ENCODE data around the gene CDK6.

Gene CDK6

DNA sequence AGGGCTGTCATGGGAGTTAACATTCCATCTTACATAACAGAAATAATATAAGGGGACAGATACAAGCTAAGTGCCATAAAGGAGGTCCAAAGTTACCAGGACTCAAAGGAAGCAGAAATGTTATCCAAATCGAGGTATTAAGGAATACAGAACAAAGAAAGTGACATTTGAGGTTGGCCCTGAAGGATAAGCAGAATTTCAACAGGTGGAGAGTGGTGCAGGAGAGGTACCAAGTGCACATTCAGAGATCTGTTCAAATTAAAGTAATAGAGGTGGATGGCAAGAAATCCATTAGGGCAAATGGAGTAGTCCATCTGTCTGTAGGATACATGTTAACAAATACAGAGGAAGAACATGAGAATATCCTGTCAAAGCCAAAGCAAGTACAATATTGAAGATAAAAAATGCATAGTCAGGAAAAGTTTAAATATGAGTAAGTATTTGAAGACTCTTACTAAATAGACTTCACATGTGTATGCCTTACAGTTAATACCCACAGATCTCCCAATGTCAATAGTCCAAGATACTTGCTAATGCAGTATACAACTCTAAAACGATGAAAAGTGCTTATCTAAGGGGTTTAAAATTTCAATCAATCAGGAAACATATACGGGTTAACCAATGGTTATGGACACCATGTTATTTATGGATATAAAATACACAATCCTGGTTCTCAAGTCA is 10.0 kb downstream of the CDK6 start:
- no peak for DNase-seq

DNA sequence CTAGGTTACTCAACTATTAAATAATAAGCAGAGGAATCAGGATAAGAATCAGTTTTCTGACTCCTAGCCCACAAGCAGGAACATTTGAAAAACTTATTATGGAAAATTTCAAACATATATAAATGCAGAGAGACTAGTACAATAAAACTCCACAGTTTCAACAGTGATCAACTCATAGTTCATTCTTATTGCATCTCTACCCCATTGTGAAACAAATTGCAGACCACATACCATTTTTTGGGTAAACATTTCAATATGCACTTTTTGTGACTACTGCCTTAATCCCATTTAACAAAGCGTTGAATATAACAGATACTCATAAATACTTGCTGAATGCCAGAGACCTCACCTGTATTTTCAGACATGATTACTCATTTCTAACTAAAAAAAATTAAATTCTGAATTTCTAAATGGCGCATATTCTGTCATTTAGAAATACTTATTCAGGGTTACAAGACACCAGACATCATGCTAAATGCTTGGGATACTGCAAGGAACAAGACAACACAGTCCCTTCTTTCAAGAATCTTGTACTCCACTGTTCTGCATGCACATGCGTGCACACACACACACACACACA is 11.4 kb downstream of the CDK6 start:
- no peak for DNase-seq

DNA sequence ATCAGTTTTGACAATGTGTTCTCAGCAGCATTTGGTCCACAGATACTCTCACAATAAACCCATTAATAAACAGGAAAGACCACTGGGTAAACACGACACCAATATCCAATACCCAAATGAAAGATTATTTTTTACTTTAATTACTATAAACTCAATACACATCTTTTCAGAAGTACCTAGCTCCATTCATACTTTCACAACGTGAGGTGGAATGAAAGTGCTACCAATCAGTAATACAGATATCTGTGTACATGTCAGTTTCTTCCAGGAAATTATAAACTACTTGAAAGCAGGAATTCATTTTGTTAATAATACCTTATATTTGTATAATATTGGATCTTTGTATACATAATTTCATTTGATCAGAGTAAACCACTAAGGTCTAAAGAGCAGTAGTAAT is 11.9 kb downstream of the CDK6 start:
- no peak for DNase-seq

DNA sequence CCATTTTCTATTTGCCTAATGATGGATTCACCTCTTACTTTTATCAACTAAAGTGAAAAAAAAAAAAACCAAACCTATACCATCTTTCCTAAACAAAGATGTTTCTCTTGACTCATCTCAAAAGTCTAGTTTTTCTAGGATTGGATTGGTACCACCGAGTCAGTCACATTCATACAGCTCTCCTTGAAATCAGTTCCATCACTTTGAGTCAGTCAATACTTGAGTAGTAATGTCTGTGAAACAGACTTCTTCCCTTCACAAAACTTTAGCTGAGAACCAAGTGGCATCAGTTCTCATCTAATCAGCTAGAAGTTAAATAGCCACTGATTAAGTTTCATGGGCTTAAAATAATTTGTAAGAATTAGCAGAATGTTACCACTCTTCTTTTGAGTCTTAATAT is 13.3 kb downstream of the CDK6 start:
- DNase-seq = no peak

DNA sequence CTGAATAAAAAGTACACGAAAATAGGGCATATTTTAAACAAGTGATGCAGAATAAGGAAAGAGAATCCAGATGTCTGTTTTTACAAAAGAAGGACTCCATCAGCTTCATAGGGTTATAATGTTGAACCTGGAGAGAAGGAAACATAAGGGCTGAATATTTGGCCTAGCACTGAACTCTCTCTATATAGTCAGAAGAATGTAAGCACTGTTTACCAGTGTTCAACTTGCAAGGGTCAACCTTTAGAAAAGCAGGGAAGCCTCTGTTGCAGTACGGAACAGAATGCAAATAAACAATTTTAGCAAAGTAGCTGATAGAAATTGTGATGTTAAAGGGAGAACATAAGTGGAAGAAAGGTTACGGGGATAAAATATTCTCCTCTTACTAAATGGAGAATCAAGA is 16.2 kb downstream of the CDK6 start:
- no peak for DNase-seq

DNA sequence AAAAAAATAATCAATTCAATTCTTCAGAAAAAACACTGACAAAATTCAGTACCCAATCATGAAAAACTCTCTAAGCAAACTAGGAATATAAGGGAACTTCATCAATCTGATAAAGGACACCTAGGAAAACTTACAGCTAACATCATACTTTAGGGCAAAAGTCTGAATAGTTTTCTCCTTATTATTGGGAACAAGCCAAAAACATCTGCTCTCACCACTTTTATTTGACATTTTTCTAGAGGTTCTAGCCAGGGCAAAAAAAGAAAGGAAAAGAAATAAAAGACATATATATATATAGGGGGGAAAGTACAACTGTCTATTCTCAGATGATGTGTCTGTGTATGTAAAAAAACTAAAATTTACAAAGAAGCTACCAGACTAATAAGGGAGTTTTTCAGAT is 19.0 kb downstream of the CDK6 start:
- no peak for DNase-seq

DNA sequence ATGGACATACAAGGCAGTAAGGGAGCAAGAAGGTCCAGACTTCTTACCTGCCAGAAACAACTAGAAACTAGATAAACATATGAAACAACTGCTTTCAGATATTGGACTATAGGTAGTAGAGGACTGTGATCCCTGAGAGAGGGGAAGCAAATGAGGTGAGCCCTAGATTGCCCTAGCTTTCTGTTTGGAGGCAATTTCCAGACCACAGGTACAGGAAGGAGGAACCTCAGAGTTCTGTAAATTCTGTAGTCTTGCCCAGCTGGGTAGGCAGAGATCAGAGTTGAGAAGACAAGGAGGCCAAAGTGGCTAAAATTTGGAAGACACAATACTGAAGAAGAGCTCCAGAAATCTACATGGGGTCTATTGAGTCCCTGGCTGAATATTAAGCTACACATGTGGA is 21.0 kb downstream of the CDK6 start:
- no peak for DNase-seq

DNA sequence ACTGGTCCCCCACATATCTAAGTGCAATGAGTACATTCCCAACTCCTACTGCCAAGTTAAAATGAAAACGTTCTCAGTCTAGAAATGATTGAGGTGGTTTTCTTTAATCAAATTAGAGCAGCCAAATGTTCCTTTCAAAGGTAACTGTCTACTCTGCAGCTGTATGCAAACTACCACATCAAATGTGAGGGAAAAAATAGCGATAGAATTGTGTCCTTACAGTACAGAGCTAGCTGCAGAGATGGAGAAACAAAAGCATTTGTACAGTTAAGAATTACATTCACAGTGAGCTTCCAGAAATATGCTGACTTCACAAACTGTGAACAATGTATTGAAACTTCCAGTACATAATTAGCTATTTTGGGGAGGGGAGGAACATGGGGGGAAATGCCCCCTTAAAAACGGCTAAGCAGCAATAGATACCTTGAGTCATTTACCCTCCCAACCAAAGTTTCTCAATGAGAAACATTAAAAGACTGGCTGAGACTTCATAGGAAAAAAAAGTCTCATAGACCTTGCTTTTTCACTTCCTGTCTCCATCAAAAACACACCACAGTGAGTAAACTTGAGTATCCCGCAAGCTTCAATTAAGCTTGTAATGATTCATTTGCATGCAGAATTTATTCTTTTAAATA is 22.9 kb downstream of the CDK6 start:
- DNase-seq = peak in 1 of 4 experiments; percentile 28

DNA sequence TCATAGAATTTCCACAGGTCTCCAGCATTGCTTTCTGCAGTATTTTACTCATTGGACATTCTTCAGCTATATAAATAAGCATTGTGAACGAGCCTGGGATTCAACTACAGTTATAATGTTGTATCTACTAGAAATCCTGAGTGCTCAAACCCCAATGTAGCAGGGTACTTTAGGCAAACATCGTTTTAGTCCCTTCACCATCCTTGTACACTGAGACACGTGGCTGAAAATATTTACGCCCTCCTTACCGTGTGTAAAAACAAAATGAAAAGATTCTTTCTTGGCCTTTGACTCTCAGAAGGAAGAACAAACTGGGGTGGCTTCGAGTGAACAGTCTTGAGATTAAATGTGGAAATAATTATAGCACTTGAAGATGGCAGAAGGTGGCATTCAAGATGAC is 25.2 kb downstream of the CDK6 start:
- no peak for DNase-seq

DNA sequence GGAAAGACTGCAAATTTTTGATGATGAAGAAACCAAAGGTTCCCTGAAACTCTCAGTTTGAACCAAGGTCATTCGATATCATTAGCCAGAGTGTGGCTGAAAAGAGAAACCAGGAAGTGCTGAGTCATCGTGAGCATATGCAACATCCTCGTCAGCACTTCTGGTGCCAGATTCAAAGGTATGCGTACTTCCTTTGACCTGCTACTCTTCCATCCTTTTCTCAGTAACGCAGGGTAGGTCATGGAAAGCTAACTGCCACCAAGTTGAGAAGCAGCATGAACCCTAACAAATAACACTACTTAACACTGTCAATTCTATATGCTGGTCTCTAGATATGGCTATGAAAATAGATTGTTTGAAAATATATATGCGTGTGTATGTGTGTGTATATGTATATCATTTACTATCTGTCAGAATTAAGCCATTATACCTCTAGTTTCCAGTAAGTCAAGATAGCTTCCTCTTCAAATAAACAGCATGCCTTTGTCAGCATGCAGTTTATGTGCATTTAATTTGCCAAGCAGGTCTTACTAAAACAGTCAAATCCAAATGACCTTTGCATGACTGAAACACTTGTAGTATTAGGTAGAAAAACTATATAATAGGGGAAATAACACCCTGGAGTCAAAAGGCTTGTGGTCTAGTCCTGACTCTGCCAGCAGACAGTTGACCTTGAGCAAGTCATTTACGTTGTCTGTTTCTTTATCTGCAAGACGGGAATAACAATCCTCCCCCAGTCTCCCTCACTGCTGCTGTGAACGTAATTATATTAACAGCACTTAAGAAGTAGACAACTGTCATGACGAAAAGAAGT is 26.4 kb downstream of the CDK6 start:
- DNase-seq = peak; percentile 59 to 82 (median 75)

DNA sequence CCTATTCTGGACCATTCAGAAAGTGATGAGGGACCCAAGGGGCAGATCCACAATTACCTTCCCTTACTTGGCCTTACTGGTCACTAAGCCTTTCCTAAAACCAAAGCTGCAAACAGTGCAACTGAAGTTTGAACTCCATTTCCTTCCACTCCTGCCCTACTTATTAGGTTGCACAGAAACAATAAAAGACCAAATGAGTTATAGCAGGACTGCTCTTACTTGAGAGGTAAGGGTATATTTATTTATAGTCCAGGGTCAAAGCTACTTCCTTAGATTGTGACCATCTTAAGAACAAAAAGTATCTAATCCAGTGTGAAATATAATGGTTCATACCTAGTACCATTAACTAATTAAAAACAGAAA is 27.0 kb downstream of the CDK6 start:
- DNase-seq = no peak

DNA sequence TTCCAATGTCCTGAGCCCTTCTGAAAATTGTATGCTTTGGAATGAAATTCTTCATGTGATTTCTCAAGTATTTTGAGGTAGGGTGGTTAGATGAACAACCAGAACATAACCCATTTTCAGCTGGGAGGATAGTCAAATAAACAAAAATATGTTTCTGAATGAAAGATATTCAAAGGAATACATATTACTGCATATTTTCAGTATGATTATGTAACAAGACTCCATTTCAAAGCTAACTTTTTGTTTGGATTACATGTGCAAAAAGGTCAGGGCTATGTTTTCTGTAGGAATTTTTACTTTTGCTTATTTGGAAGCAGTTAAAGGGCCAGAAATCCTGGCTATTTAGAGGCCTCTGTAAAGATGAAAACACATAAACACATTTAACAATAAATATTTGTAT is 27.7 kb downstream of the CDK6 start:
- no peak for DNase-seq

DNA sequence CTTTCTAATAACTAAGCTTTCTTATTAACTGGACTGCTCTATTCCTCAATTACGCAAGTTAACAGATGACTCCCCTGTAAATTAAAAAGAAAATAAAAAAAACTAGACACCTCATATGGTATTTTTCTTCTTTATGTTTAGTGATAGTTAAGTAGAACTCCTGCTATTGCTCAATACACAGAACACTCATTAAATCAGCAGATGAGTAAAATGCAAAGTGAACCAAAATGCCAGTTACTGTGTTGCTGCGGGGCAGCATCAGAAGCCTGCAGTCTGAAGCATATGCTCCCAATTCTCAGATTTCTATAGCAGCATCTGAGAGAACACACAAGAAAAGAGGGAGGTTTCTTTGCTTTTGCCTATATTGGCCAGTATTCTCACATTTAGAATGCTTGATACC is 28.4 kb downstream of the CDK6 start:
- no peak for DNase-seq

DNA sequence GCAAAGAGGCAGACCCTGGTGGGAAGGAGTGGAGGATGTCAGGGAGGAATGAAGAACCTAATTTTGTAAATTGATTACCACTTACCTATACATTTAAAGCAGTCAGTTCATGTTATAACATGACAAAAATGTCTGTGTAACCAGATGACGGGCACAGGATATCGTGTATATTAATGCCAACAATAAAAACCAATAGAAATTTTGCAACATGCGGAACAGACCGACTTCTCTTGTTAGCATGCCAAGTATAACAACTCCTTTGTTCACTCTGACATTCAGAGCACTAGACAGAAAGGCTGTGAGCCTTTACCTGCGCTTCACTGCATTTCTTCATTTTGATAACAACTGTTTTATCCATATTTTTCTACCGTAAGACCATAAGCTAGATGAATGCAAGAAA is 29.9 kb downstream of the CDK6 start:
- DNase-seq = no peak

DNA sequence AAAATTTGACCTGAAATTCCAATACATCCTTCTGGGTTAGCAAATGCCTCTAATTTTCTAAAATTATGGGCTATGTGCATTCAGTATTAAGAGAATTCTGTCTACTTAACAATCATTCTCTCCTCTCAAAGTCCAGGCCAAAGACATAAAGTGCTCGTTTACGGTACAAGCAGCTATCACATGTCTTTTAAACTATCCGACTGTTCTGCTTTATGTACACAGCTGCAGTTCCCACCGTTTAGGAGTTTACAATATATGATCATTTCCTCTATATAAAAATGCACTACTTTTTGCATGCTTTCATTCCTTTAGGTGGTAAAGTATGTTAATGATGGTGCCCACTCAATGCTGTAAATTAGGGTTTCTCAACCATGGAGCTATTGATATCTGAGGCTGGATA is 34.0 kb downstream of the CDK6 start:
- DNase-seq = no peak

DNA sequence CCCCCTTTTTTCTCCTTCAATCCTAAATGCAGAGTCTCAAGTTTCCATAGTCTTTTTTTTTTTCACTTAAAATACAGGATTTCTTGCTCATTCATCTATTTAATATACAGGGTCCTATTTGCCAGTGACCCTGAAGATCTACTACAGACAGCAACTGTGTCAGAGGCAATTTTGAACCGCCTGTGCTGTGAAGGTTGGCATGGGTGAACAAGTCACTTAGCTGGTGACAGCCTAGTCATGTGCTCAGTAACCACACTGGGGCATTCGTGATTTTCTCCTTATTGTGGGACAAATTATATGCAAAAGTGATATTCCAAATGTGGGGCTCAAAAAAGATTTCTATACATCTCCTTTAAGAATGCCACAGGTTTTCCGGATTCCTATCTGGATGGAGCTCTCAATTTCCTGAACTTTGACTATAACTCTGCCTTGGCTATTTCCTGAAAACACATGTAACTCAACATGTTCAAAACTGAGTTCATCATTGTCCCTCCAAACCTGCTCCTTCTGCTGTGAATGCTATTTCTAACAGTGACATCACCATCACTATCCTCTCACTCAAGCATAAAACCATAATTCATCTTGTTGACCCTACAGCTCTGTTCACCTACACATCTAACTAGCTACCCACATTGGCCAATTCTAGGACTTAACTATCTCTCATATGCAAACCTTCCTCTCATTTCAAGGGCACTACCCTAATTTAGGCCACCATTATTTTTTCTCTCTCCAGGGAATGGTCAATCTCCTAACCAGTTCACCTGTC is 36.7 kb downstream of the CDK6 start:
- DNase-seq = peak; percentile 17 to 38 (median 32)

DNA sequence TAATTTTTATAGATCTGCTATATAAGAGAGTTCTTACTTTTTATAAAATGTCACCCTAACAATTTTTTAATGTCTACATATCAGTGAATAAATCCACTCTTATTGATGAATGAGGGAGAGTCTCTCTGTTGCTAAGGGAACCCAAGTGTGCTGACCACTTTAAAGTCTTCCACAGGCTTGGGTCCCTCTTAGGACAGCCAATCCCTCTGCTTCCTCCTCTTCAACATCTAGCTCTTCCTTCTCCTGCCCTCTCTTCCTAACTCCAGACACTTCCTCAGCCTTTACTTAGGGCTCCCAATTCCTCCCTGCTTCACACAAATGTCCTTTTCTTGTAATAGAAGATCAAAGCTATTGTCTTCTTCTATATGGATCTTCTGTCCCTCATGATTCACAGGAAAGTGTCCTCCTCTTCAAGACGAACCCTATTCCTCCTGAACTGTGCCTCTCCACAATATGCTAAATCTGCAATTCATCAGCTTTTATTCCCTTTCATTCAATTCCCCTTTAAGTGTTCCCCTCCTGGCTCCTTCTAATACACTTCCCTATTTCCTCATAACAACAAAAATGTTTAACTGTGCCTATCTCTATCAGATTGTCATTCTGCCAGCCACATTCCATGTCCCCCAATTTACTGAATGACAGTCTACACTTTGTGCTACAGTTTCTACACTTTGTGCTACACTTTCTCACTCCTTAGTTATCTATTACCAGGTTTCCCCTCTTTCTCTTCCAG is 37.7 kb downstream of the CDK6 start:
- peak; percentile 5 to 64 (median 36) for DNase-seq

DNA sequence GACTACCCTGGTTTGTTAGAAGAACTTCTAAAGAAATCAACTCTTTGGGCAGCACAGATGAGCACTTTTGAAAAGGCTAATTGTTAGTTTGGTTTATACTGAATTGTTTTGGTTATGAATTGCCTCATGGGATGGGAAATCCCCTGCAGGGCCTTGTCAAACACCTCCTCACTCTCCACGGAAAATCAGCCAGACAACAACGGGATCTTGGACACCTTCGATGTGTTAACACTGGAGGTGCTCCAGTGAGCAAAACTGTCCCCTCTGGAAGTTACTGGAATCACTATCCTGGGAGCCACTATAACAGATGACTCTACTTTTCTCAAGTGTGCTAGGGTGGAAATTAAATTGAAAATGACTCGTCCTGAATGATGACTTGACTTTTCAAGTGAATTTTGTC is 38.7 kb downstream of the CDK6 start:
- no peak for DNase-seq

DNA sequence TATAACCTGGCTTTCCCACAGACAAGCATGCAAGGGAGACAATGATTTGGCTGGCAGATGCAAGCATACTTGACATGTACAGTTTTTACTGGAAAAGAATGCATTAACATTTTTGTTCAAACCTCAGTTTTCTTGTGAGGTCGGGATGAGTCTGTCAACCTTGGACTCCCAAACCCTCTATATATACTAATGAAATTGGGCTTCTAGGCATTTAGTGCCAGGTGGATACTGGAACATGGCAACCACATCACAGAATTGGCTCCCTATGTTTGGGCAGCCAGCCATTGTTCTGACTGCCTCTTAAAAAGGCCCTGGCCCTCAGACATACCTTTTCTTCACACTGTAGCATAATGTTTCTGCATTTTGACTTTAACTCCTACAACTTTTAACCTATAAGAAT is 39.1 kb downstream of the CDK6 start:
- no peak for DNase-seq

DNA sequence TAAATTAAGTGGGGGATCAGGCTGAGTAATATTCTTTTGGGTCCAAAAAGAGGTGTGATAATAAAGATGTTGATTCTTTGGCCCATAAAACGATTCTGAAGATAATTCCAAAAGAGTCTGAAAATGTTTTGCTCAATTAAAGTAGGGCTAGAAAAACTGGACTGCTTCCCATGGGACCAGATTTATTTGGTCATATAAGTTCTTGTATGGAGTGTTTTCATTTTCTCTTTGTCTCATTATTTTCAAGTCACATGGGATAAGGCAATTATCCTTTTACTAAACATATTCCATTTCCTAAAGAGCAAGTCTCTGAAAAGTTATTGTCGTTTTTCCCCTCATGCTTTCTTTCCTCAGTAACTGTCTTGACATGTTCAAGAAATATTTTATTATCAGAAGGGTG is 41.5 kb downstream of the CDK6 start:
- DNase-seq = no peak

DNA sequence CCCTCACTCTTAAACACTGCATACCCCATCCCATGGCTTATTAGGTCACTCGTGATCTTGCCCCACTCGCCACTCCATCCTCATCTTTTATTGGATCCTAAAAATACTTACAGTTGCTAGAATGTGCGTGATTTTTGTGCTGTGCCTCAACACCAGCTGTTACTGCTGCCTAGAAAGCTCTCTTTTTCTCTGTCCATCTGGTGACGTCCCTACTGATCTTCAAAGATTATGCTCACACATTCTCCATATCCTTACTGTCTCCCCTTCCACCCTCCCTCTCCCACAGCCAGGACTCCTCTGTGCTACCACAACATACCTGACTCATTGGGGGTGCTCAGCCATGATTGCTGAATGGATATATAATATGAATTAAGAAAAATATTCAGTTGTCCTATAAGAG is 42.0 kb downstream of the CDK6 start:
- DNase-seq = no peak

DNA sequence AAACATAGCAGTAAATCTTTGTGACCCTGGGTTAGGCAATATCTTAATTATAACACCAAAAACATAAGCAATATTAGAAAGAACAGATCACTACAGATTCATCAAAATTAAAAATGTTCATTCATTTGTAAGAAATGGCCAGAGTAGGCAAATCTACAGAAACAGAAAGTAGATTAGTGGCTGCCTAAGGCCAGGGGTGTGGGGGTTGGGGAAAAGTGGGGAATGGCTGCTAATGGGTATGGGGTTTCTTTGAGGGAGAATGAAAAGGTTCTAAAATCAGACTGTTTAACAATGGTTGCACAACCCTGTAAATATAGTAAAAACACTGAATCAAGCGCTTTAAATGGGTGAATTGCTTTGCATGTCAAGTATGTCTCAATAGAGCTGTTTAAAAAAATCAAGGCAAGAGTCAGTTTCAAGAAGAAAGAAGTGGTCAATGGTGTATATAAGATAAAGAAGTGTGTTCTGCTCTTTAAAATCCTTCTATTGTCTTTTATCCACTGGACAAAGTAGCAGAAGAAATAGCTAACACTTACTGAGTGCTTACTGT is 42.6 kb downstream of the CDK6 start:
- peak in 2 of 4 experiments; percentile 30 to 48 for DNase-seq

Measured in suppressor macrophage (primary cell).